AG04450 (cell line): Measurements from ENCODE around the gene QRFPR. TPM values are rescaled to one million over a fixed set of nuclear protein-coding genes. Genes with fewer than 3 reads are reported as not detected.
"Not testable (repeated sequence)": the region's sequence is repeated elsewhere in the genome, so short reads cannot be mapped to it uniquely, and the experiment has no call there.

Experiments used
- CTCF ChIA-PET: fragments of 300-600, 350-600 bp; formaldehyde crosslinking; extraction: SDS; loops from one replicate; lab custom pipeline; 2022; ENCODE audit warnings: antibody characterized with exemption, inconsistent platforms; lab: Charles Lee
- POLR2A ChIA-PET: fragments of 350-600 bp; formaldehyde crosslinking; extraction: SDS; loops from one replicate; lab custom pipeline; 2021; ENCODE audit warnings: antibody characterized with exemption, inconsistent platforms; lab: Yijun Ruan, JAX
- DNase-seq: peaks from one replicate; pipeline ENCODE4 v3.0.0-alpha.2; 2011; ENCODE audit warnings: low read depth, low spot score
- H3K27ac ChIP-seq: one replicate; pipeline ENCODE4 v1.5.1; 2012; ENCODE audit warnings: low read depth, low read length, control low read depth
- H3K27me3 ChIP-seq: one replicate; pipeline ENCODE4 v1.6.0; 2012; ENCODE audit warnings: low read length; ENCODE audit not compliant: control insufficient read depth, insufficient read depth
- H3K4me3 ChIP-seq: 2 replicates; pipeline ENCODE4 v1.5.1; 2011; ENCODE audit warnings: mild to moderate bottlenecking, low read depth, low read length, control low read depth
- H3K9me3 ChIP-seq: 2 replicates; pipeline ENCODE4 v1.5.1; 2012; ENCODE audit warnings: low read length; ENCODE audit not compliant: control insufficient read depth, insufficient read depth
- polyA plus RNA-seq: library from polyadenylated mRNA; depleted of rRNA; stranded (reverse); fragments of >200 nt; gene quantifications from 2 replicates; pipeline ENCODE4 v1.2.3, GENCODE V29; 2011
- TF ChIP-seq, protein P1 (sequence below): IDR thresholded peaks from 2 replicates; pipeline ENCODE4 v1.5.1; 2011; ENCODE audit warnings: low read depth, low read length, control low read depth, inconsistent platforms

QRFPR gene
- polyA plus RNA-seq, 1 experiment = not detected

DNA sequence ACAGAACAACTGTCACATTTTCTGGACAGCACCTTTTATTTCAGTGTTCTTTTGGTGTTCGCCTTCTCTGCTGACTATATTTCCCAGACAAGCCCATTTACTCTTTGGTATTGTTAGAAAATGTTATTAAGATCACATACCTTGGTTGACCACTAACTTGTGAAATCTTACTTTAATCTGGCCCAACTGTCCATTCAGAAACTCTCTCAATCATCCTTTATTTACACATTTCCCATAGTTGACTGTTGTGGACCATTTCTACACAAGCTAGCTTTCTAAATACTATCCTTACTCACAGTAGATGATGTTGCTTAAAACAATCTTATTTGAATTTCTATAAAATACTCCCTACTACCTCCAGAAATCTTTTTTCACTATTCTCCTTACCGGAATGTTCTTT lies 64.7 kb downstream of the QRFPR start:
- POLR2A ChIA-PET = no interaction called here
- CTCF ChIA-PET = no interaction called here
- Histone ChIP-seq H3K9me3 (no peaks in the 10 kb centered on the region), H3K27me3 (no peaks in the 10 kb centered on the region), H3K4me3 (no peak overlapping the region), H3K27ac (no peak overlapping the region)
- DNase-seq = no peak
- TF ChIP-seq, protein P1, sequence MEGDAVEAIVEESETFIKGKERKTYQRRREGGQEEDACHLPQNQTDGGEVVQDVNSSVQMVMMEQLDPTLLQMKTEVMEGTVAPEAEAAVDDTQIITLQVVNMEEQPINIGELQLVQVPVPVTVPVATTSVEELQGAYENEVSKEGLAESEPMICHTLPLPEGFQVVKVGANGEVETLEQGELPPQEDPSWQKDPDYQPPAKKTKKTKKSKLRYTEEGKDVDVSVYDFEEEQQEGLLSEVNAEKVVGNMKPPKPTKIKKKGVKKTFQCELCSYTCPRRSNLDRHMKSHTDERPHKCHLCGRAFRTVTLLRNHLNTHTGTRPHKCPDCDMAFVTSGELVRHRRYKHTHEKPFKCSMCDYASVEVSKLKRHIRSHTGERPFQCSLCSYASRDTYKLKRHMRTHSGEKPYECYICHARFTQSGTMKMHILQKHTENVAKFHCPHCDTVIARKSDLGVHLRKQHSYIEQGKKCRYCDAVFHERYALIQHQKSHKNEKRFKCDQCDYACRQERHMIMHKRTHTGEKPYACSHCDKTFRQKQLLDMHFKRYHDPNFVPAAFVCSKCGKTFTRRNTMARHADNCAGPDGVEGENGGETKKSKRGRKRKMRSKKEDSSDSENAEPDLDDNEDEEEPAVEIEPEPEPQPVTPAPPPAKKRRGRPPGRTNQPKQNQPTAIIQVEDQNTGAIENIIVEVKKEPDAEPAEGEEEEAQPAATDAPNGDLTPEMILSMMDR = no peak

DNA sequence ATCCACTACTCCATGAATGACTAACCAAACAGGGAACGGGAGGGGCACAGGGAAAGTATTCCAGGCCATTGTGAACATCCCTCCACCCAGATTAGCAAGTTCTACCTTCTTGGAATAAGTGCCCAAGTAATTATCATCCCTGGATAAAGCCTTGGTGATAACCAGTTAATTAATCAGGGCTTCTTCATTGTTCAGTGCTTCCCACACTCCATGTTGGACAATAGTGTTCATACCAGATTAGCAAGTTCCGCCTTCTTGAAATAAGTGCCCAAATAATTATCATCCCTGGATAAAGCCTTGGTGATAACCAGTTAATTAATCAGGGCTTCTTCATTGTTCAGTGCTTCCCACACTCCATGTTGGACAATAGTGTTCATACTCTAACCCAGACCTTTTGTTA lies 67.4 kb downstream of the QRFPR start:
- CTCF ChIA-PET = interaction anchor here (1.0 kb wide), 1 partner anchor 123 kb away, joined by 3 read pairs; no protein-coding TSS in a partner anchor
- H3K4me3 ChIP-seq, DNase-seq, H3K27me3 ChIP-seq, POLR2A ChIA-PET, H3K27ac ChIP-seq, H3K9me3 ChIP-seq: not testable (repeated sequence)

DNA sequence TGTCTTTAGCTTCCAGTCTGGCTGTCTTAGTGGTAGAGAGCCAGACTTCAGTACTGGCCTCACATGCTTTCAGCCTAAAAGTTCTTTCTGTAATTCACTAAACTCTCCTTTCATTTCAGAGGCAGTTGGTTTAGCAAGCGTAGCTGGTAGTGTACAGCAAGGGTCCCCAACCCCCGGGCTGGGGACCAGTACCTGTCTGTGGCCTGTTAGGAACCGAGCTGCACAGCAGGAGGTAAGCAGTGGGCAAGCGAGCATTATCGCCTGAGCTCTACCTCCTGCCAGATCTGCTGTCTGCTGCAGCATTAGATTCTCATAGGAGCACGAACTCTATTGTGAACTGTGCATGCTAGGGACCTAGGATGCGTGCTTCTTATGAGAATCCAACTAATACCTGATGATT lies 72.0 kb downstream of the QRFPR start:
- ChIA-PET CTCF (interaction anchor here (1.5 to 2.5 kb wide), 3 partner anchors 35 to 117 kb away, joined by 5 to 41 read pairs (median 8); no protein-coding TSS in a partner anchor), POLR2A (no interaction called here)
- no peaks in the 10 kb centered on the region for H3K9me3 ChIP-seq
- H3K27me3 ChIP-seq = no peaks in the 10 kb centered on the region
- DNase-seq = no peak
- no peak overlapping the region for H3K27ac ChIP-seq
- TF ChIP-seq, protein P1 = no peak
- H3K4me3 ChIP-seq = no peak overlapping the region

DNA sequence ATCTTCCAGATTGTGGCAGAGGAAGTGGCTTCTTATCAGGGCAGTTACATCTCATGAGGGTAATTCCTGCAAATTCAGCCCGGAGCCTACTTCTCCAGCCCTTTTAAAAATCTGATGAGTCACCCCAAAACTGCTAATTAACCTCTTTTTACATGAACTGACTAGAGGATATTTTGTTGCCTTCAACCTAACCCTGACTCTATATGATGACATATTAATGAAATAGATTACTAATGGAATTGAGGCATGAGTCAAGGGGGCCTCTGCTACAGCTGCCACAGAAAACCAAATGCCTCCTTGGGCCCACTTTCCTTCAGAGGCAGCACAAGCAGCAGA lies 72.5 kb downstream of the QRFPR start:
- CTCF ChIA-PET = interaction anchor here (0.6 to 2.5 kb wide), 11 partner anchors 10 to 1198 kb away, joined by 3 to 41 read pairs (median 4); no protein-coding TSS in a partner anchor
- Histone ChIP-seq H3K27ac (no peak overlapping the region), H3K4me3 (no peak overlapping the region), H3K9me3 (no peaks in the 10 kb centered on the region), H3K27me3 (no peaks in the 10 kb centered on the region)
- POLR2A ChIA-PET = no interaction called here
- TF ChIP-seq, protein P1 = no peak
- DNase-seq = no peak

DNA sequence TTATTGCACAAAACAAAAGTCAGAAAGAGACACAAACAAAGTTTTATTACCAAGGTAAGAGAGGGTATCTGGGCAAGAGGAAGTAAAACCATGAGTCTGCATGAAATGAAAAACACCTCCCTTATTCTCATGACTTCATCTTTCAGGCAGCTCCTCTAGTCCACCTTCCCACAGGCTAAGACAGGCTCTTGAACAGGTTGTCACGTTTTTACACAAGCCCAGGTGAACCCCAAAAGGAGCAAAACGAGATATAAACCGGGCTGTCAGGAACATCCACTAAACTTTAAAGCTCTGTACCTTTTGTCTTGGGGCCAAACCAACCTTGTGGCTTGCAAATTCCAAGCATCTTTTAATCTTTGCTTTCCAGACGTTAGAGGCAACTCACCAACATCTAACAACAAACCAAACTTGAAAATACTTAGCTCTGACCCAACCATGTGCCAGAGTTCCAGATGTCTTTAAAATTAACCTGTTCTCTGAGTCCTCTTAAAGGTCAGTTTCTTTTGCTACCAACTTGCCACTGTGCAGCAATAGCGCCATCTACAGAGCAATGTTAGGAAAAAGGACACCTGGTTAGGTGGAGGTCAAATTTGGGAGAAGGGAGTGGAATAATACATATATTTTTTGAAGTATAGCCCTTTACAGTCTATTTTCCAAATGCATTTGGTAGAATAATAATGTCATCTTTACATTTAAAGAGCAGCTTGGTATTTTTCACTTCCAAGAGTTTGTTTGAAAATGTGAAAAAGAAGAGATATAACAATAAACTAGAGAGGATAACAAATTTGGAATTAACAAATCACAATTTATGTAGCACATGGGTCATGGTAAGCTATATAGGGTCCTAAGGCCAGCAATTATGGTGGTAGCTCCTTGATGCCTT lies 73.1 kb downstream of the QRFPR start:
- ChIA-PET POLR2A (no interaction called here), CTCF (interaction anchor here (0.6 to 2.5 kb wide), 13 partner anchors 9 to 1197 kb away, joined by 3 to 41 read pairs (median 4); no protein-coding TSS in a partner anchor)
- Histone ChIP-seq H3K27me3 (no peaks in the 10 kb centered on the region), H3K9me3 (no peaks in the 10 kb centered on the region), H3K27ac (no peak overlapping the region), H3K4me3 (no peak overlapping the region)
- no peak for DNase-seq
- TF ChIP-seq, protein P1 = peak; percentile 82
